HG03060 (cell line): Measurements from ENCODE around the gene DRD2.

Experiments
- ATAC-seq: cut with Tn5 transposase; IDR thresholded peaks from one replicate; pipeline ENCODE4 v1.9.1; 2021; ENCODE audit warnings: low read depth, moderate number of reproducible peaks; ENCODE audit not compliant: unreplicated experiment

DRD2 gene

DNA sequence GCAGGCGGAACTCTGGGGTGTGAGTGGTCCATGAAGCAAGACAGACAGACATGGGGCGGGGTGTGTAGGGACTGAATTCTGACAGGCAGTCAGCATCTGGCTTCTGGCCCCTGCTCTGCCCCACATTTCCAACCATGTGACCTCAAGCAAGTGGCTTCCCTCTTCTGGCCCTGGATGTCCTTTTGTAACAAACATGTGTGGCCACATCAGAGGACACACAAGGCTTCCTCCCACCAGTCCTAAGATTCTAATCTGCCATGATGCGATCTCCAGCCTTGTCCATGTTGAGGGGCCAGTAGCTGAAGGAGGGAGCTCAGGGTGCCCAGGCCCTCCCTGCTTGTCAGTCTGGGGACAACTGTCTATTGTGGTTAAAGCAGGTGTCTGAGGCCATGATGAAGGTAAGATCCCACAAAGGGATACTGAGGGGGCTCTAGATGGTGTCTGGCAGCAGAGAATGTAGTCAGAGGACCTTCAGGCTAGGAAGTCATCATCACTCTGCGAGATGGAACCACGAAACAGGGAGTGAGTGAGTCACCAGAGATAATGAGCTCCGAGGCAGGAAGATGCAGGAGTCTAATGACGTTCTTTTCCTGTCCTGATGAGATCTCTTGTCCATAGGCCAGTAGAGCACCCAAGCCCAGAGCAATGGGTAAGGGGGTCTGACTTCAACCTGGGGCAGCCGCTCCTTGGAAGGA, 27.4 kb downstream of the DRD2 start:
- no peak for ATAC-seq

DNA sequence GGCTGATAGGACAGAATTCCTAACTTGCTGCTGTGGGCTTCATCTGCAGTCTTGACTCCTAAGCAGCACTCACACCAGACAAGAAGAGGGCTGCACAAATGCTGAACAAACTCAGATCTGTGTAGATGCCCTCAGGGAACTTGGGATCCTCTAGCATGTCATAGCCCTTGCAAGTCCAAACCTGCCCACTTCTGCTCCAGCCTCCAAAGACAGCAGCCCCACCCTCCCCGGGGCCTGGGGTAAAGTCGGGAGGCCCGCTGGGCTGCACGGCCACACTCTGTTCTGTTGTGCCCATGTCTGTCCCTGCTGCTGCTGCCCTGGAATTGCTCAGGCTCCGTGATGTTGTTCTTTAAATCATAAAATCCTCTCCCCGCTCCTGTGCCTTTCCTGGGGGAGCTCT, 28.3 kb downstream of the DRD2 start:
- ATAC-seq = no peak

DNA sequence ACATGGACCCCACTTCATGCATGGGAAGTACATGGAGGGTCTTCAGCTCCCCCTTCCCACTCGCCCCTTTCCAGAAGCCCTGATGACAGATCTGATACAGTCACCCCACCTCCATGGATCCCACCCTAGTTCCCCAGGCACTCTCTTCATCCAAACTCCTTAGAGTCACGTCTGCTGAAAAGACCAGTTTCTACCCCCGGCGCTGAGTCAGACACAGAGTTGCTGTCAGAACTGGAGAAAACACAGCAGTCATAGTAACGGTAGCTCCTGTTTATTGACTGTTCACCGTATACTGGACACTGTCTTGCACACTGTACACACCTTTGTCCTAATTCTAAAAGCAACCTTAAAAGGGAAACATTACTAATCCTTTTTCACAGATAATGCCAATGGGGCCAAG, 29.1 kb downstream of the DRD2 start:
- no peak for ATAC-seq

DNA sequence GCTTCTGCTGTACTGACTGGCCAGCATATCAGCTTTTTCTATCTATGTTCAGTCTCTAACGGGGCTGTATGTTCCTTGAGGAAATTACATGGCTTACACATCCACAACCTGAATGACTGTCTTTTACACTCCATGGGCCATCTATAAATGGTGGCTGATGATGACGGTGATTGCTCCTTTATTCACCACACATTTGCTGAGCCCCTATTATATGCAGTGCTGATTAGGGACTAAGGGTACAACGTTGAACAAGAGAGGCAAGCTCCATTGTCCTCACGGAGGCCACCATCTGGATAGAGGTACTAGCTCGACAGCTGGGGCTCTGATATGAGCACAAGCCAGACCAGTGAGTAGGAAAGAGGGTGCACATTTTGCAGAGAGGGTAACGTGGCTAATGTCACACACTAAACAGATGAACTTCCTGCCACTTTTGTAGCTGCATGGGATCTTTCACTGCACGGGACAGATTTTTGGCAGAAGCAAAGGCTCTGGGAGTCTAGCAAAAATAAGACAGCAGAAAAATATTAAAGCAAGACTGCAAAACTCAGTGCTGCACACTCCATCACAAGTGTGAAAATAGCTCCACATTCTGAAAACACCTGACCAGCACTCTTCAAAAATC, 30.6 kb downstream of the DRD2 start:
- no peak for ATAC-seq

DNA sequence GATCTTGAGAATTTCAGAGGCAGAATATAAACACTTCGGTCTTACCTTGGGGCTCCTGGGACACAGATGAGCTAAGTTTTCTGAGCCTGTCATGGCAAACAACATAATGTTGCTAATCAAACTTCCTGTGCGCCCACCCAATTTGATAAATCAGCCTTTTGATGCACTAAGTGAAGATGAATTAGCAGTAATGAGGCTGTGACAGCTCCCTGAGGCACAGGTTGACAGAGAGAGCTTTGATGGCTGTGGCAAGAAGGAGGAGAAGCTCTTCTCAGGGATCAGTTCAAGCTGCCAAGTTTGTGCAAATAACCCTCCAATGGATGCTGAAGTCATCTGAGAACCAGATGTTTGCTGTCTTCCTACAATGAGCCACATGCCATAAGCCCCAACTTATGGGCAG, 34.4 kb downstream of the DRD2 start:
- ATAC-seq = no peak

DNA sequence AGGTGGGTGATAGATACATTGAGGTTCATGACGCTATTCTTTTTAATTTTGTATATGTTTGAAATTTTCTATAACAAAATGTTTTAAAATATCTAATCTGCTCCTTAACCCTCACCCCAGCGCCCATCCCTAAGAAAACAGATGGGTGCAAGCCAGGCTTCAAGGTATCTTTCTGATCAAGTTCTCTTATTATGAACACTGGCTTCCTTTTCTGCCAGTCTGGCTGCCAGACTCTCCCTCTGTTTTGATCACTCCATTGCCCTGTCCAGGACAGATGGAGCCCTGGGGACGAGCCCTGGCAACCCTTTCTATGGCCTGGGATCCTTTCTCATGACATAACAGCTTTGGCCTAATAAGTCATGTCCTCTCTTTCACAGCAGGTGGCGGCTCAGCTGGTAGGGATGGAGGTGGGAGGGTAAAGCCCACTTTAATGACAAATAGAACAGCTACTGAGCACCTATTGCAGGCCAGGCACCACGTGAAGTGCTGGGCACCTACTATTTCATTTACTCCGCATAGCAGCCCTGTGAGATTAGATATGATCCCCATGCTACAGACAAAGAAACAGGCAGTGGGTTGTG, 38.4 kb downstream of the DRD2 start:
- ATAC-seq = no peak

DNA sequence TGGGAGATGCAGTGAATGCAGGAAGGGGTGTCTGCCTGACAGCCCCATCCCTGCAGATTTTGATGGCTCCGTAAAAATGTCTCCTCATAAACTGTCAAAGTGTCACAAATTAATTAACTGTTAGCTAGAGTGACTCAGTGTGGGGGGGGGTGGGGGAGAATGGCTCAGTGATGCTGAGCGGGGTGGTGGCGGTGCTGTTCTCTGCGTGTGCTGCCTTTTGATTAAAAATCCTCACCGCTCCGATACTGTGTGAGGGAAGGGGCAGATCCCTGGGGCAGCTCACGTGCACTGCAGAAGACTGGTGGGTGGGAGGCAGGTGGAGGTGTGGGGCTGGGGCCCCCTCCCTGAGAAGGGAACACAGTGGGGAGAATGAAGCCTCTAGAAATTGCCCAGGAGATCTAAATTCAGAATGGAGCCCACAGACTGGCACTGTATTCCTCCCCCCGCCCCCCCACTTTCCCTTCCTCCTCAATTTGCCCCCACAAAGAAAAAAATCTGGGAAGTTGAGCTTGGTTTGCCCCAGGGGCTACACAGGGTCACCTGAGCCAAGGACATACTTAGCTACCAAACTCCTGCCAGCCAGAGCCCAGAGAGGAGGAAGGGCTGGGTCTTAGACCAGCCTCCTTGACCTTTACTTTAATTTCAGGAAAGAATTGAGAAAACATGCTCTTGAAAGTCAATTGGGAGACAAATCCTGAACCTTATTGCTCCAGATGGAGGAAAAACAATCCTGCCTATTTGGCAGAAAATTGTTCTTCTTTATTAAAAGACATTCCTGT, 39.8 kb downstream of the DRD2 start:
- ATAC-seq = no peak

DNA sequence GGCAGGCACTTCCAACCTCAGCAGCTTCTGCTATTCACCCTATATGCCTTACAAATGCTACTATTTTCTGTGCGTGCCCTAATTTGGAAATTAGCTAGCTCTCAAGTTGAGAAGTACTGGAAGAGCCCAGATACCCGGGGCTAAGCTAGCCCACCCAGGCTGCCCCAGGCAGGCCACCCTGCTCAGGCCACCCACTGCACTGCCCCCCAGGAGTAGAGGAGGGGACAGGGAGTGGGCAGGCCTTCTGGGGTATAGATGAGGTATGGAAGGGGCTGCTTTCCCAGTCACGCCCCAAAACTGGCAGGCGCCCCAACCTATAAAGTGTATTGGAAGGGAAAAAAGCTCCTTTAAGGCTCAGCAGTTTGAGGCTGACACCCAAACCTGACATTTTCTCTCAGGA, 43.5 kb downstream of the DRD2 start:
- no peak for ATAC-seq

DNA sequence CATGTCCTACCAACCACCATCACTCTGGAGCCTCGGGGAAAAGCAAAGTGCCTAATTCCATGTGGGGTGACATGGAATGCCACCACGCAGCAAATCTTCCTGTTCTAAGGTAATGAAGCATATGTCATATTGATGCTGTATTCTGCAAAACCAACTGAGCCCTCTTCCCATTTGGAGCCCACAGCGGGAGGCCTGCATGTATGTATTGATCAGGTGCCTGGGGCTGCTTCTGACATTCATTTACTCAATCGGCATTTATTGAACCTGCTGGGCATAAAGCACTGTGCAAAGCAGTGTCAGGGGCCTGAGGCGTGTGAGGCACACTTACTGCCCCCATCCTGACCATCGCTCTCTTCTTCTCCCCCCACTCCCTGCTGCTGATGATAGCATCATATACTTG, 48.5 kb downstream of the DRD2 start:
- ATAC-seq = no peak

DNA sequence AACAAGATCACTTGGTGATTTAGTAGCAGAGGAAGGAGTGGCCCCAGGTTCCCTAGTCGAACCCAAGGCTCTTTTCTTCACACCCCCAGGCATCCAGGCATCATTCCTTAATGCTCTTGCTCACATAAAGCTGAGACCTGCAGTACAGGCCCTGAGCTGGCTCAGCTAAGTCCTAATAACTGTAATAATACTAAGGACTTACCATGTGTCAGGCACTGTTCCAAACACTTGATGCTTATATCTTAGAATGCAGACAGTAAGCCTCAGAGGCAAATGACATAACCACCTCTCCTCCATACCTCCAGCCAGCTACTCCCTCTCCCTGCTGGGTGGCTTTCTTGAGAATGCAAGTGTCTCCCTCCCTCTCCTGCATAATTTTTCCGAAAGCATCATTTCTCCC, 54.4 kb downstream of the DRD2 start:
- ATAC-seq = no peak

DNA sequence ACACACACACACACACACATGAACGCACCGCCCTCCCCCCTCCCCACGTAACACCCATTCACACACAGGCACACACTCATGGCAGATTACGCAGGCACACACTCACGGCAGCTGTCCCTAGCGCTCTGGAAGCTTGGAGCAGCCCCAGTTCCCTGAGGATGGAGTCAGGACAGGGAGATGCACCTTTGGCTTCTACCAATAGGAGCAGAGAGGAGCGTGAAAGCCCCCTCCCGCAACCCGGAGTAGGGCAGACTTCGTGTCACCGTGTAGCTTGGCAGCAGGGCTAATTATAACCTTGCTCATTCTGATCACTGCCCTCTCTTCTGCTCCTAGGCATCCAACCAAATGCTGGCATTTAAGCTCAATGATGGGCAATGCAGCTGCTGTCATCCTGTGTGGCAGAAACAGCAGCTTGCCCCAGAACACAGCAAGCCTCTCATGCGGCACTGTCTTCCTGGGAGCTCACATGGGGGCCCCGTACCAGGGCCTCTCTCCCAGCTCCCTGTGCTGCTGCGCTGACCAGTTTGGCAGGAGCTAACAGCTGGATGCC, 55.7 kb downstream of the DRD2 start:
- ATAC-seq = no peak

DNA sequence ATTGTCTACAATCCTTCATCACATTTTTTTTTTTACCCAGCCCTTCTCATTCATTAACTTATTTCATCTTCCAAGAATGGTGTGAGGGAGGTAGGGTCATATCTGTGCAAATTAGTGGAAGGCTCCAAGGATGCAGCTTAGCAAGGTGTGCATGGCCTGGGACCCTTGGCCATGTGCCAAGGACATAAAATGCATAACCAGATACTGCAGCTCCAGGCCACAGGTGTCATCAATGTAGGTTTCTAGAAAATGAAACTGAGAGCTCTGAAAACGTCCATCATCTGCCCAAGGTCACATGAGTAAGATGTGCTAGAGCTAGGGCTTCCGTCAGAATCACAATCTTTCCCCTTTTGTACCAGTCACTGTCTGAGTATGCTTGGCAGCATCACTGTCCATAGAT, 57.8 kb downstream of the DRD2 start:
- no peak for ATAC-seq

DNA sequence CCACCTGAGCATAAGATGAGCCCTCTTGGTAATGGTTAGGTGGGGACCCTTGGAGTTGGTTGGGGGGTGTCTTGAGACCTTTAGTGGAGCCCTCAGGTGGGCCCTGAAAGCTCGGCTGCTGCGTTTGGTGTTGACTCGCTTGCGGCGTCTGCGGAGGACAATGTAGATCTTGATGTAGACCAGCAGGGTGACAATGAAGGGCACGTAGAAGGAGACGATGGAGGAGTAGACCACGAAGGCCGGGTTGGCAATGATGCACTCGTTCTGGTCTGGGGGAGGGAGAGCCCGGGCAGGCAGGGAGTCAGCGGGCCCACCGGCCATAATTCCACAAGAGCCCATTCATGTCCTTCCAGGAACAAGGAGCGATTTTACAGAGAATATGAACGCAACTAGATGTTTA, 59.9 kb downstream of the DRD2 start:
- ATAC-seq = no peak

DNA sequence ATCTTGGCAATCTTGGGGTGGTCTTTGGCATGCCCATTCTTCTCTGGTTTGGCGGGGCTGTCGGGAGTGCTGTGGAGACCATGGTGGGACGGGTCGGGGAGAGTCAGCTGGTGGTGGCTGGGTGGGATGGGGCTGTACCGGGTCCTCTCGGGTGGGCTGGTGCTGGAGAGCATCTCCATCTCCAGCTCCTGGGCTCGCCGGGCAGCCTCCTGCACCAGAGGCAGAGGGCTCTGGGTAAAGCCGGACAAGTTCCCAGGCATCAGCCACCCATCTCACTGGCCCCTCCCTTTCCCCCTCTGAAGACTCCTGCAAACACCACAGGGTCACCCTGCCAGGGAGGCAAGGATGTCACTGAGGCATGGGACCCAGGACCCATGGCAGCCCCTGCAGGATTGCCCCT, 62.5 kb downstream of the DRD2 start:
- no peak for ATAC-seq

DNA sequence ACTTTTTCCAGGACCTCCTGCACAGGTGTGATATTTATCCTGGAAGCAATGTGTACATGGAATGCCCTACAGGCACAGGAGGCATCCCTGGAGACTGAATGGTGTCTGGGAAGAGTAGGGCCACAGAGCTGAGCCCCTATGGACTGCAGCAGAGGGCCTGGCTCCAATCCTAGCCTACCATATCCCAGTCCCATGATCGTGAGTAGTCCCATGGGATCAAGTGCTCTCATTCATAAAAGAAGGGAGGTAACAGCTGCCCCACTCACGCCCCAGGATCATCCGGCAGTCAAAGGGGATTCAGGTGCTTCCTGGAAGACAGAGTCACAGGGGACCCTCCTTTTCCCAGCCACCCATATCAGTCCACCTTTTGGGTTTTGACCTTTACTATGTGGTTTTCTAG, 63.7 kb downstream of the DRD2 start:
- no peak for ATAC-seq

DNA sequence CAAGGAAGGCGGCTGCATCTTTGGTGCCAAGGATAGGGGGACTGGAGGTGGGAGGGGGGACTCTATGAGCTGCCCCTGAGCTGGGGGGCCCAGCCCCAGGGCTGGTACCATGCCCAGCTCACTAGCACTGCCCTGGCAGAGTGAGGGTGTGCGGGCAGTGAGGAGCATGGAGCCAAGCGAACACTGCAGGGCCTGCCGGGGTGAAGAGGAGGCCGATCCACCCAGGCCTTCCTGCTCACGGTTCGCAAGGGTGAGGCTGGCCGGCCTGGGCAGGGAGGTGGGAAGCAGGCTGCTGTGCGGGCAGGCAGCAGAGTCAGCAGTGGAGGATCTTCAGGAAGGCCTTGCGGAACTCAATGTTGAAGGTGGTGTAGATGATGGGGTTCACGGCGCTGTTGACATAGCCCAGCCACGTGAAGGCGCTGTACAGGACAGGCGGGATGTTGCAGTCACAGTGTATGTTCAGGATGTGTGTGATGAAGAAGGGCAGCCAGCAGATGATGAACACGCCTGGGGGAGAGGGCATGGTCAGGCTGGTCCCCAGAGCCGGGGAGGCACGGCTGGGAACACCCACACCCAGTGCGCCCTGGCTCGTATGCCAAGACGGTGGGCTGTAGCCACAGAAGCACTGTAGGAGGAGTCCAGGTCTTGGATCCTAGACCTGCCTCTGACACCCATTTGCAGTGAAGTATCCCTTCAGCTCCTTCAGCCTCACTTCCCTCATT, 64.6 kb downstream of the DRD2 start:
- ATAC-seq = no peak

DNA sequence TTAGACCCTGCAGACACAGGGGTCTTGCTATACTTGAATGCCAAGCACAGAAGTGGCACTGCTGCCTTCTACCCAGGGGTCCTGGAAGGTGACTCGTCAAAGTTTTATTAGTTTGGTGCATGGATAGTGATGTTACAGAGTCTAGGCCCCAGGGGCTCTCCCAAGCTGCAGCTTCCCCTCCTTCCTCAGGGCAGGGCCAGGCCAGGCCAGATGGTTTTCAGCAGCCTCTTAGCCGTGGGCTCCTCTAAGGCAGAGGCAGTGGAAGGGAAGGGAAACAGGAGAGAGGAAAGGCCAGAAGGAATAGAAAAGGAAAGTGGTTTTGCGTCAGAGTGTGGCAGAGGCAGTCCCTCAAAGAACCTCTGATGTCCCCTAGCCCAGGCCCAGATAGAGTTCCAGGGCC, 65.7 kb downstream of the DRD2 start:
- ATAC-seq = no peak

DNA sequence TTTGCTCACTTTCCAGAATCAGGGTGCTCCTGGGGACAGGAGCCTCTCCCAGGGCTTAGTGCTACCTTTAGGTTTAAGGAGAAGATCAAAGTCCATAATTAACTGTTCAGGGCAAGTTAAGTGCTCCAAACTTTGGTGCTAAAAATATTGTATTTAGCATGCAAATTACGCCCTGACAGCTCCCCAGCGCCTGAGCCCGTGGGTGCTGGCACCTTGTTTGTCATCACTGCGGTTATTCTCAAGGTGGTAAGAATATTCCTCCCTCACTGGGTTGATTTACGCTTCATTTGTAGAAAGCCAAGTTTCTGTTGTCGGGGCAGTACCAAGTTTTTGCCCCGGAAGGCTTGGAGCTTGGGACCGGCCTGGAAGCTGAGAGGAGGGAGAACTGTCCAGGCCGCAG, 66.3 kb downstream of the DRD2 start:
- no peak for ATAC-seq

DNA sequence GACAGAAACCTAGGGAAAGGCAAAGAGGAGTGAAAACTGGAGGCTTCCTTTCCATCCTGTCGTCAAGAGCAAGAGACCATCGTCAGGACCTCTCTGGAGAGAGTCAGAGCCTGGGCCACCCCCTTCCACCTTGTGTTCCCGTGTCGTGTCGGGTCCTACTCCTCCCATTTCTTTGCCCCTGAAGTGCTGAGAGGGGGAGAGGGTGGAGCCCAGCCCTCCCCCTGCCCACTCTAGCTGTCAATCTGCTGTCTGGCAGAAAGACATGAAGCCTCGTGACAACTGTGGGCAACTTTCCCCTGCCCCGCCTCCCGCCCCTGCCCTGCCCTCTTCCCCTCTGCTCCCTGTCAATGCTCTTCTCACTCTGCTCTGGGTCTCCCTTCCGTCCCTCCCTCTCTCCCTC, 67.0 kb downstream of the DRD2 start:
- ATAC-seq = no peak

DNA sequence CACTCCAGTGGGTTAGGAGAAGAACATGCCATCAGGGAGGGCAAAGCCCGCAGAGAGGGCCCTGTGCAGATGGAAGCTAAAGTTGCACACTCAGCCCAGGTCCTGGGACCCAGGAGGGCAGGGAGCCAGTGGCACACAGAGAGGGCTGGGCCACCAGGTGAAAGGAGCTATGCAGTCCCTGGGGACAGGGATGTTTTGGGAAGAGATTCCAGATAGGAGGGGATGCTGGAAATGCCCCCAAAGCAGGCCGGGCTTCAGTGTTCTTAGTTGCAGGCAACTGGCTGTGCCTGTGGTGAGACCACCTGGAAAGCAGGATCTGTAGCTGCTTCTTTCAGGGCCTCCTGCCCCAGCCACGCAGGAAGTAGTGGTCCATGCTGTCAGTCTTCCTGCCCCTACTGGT, 68.0 kb downstream of the DRD2 start:
- ATAC-seq = no peak
